H1 (cell line): ENCODE results near the gene HMCN1. TPM values are rescaled to one million over a fixed set of nuclear protein-coding genes. Genes with fewer than 3 reads are reported as not detected.

ENCODE experiments used
- CBX8 ChIP-seq: fragments of 300-800, 300-1000 bp; sonication (generic); IDR thresholded peaks from 2 replicates; pipeline ENCODE4 v1.7.1; 2016; ENCODE audit warnings: low read depth, low read length, borderline replicate concordance
- EP300 ChIP-seq, 2 experiments: IDR thresholded peaks; 1 replicate in 1 of 2; 2 replicates in 1 of 2; pipeline ENCODE4 v1.6.1; 2011 to 2012; ENCODE audit warnings: low read depth in 2 of 2, low read length in 2 of 2, mild to moderate bottlenecking in 2 of 2, borderline replicate concordance in 1 of 2, inconsistent platforms in 1 of 2, moderate library complexity in 1 of 2
- EZH2 ChIP-seq: fragments of 200-600 bp; sonication (generic); IDR thresholded peaks from 2 replicates; pipeline ENCODE4 v1.7.1; 2012; ENCODE audit warnings: low read depth, mild to moderate bottlenecking, moderate library complexity, low read length, inconsistent platforms; ENCODE audit not compliant: severe bottlenecking
- NRF1 ChIP-seq: IDR thresholded peaks from 2 replicates; pipeline ENCODE4 v1.6.1; 2011; ENCODE audit warnings: mild to moderate bottlenecking, low read depth, low read length, improper control_type of control experiment
- RFX5 ChIP-seq: IDR thresholded peaks from 2 replicates; pipeline ENCODE4 v1.6.1; 2011; ENCODE audit warnings: low read depth, low read length, improper control_type of control experiment, borderline replicate concordance
- SP1 ChIP-seq: IDR thresholded peaks from 2 replicates; pipeline ENCODE4 v1.6.1; 2011; ENCODE audit warnings: low read depth, low read length
- SP2 ChIP-seq: IDR thresholded peaks from 2 replicates; pipeline ENCODE4 v1.6.1; 2012; ENCODE audit warnings: mild to moderate bottlenecking, low read length, inconsistent platforms
- TEAD4 ChIP-seq: IDR thresholded peaks from 2 replicates; pipeline ENCODE4 v1.6.1; 2012; ENCODE audit warnings: low read depth, low read length, inconsistent platforms, mixed read lengths
- polyA plus RNA-seq, 7 experiments: library from polyadenylated mRNA; depleted of rRNA in 3 of 7; stranded (reverse) in 5 of 7; unstranded in 2 of 7; fragments of >200 nt in 5 of 7; fragments of 200-250 nt in 2 of 7; gene quantifications; 1 replicate in 5 of 7; 2 replicates in 1 of 7; 4 replicates in 1 of 7; pipeline versions ENCODE4 v1.2.1 to v1.2.3, GENCODE V29; 2011 to 2013; ENCODE audit warnings: missing spikeins in 2 of 7, mixed read lengths in 2 of 7
- total RNA-seq: library from RNA; stranded (reverse); fragmentation: NEBNext Ultra II Directional; extraction: Animal tissue kit (Norgen Biotek cat#: 25700); gene quantifications from 2 replicates; pipeline ENCODE4 v1.2.1, GENCODE V29; 2021
- TF ChIP-seq, protein P1 (sequence below): fragments of 300-600 bp; sonication (generic); IDR thresholded peaks from 2 replicates; pipeline ENCODE4 v1.7.1; 2012; ENCODE audit warnings: low read length, moderate library complexity, mild to moderate bottlenecking, inconsistent platforms; ENCODE audit not compliant: insufficient replicate concordance
- TF ChIP-seq, protein P2 (sequence below): IDR thresholded peaks from 2 replicates; pipeline ENCODE4 v1.6.1; 2012; ENCODE audit warnings: low read length, inconsistent platforms

HMCN1 gene
- total and polyA plus RNA-seq, 2 of the 8 experiments (the other 6 are each of a cell fraction or from before 2014, with no cell fraction given), result 13.8 to 14.6 TPM

DNA sequence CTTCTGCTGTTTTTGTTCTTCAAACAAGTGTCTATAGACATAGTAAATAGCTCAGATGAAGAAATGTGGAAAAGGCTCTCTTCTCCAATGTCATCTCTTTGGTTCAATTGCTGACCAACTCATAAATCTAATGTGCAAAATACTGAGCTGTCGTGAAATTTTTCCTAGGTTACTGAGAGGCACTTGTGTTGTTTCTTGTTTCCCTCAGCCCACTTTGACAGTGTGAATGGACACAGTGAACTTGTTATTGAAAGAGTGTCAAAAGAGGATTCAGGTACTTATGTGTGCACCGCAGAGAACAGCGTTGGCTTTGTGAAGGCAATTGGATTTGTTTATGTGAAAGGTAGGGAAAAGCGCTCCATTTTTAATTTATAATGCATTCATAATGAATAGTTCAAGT, 395.6 kb downstream of the HMCN1 start (continued):
- TF ChIP-seq, protein P1, sequence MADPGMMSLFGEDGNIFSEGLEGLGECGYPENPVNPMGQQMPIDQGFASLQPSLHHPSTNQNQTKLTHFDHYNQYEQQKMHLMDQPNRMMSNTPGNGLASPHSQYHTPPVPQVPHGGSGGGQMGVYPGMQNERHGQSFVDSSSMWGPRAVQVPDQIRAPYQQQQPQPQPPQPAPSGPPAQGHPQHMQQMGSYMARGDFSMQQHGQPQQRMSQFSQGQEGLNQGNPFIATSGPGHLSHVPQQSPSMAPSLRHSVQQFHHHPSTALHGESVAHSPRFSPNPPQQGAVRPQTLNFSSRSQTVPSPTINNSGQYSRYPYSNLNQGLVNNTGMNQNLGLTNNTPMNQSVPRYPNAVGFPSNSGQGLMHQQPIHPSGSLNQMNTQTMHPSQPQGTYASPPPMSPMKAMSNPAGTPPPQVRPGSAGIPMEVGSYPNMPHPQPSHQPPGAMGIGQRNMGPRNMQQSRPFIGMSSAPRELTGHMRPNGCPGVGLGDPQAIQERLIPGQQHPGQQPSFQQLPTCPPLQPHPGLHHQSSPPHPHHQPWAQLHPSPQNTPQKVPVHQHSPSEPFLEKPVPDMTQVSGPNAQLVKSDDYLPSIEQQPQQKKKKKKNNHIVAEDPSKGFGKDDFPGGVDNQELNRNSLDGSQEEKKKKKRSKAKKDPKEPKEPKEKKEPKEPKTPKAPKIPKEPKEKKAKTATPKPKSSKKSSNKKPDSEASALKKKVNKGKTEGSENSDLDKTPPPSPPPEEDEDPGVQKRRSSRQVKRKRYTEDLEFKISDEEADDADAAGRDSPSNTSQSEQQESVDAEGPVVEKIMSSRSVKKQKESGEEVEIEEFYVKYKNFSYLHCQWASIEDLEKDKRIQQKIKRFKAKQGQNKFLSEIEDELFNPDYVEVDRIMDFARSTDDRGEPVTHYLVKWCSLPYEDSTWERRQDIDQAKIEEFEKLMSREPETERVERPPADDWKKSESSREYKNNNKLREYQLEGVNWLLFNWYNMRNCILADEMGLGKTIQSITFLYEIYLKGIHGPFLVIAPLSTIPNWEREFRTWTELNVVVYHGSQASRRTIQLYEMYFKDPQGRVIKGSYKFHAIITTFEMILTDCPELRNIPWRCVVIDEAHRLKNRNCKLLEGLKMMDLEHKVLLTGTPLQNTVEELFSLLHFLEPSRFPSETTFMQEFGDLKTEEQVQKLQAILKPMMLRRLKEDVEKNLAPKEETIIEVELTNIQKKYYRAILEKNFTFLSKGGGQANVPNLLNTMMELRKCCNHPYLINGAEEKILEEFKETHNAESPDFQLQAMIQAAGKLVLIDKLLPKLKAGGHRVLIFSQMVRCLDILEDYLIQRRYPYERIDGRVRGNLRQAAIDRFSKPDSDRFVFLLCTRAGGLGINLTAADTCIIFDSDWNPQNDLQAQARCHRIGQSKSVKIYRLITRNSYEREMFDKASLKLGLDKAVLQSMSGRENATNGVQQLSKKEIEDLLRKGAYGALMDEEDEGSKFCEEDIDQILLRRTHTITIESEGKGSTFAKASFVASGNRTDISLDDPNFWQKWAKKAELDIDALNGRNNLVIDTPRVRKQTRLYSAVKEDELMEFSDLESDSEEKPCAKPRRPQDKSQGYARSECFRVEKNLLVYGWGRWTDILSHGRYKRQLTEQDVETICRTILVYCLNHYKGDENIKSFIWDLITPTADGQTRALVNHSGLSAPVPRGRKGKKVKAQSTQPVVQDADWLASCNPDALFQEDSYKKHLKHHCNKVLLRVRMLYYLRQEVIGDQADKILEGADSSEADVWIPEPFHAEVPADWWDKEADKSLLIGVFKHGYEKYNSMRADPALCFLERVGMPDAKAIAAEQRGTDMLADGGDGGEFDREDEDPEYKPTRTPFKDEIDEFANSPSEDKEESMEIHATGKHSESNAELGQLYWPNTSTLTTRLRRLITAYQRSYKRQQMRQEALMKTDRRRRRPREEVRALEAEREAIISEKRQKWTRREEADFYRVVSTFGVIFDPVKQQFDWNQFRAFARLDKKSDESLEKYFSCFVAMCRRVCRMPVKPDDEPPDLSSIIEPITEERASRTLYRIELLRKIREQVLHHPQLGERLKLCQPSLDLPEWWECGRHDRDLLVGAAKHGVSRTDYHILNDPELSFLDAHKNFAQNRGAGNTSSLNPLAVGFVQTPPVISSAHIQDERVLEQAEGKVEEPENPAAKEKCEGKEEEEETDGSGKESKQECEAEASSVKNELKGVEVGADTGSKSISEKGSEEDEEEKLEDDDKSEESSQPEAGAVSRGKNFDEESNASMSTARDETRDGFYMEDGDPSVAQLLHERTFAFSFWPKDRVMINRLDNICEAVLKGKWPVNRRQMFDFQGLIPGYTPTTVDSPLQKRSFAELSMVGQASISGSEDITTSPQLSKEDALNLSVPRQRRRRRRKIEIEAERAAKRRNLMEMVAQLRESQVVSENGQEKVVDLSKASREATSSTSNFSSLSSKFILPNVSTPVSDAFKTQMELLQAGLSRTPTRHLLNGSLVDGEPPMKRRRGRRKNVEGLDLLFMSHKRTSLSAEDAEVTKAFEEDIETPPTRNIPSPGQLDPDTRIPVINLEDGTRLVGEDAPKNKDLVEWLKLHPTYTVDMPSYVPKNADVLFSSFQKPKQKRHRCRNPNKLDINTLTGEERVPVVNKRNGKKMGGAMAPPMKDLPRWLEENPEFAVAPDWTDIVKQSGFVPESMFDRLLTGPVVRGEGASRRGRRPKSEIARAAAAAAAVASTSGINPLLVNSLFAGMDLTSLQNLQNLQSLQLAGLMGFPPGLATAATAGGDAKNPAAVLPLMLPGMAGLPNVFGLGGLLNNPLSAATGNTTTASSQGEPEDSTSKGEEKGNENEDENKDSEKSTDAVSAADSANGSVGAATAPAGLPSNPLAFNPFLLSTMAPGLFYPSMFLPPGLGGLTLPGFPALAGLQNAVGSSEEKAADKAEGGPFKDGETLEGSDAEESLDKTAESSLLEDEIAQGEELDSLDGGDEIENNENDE, result no peak
- TF ChIP-seq, protein P2, sequence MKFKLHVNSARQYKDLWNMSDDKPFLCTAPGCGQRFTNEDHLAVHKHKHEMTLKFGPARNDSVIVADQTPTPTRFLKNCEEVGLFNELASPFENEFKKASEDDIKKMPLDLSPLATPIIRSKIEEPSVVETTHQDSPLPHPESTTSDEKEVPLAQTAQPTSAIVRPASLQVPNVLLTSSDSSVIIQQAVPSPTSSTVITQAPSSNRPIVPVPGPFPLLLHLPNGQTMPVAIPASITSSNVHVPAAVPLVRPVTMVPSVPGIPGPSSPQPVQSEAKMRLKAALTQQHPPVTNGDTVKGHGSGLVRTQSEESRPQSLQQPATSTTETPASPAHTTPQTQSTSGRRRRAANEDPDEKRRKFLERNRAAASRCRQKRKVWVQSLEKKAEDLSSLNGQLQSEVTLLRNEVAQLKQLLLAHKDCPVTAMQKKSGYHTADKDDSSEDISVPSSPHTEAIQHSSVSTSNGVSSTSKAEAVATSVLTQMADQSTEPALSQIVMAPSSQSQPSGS, result no peak
- no peak for TF ChIP-seq TEAD4
- no peak for TF ChIP-seq EP300 (IDR thresholded peaks at IDR 0.05; ENCODE audit: borderline replicate concordance in 1 of 2, low read depth in 2 of 2, low read length in 2 of 2)
- TF ChIP-seq RFX5, result no peak
- no peak for TF ChIP-seq NRF1
- no peak for TF ChIP-seq CBX8
- TF ChIP-seq SP1, result no peak
- no peak for TF ChIP-seq SP2
- TF ChIP-seq EZH2, result no peak
